GM12878 (cell line): ENCODE data around the gene ALKBH8. TPM values are rescaled to one million over a fixed set of nuclear protein-coding genes. Genes with fewer than 3 reads are reported as not detected.

ENCODE experiments used
- ATAC-seq: fragments of 200-7000 bp; cut with Tn5 transposase; 3 replicates; pipeline ENCODE4 v1.9.1; 2020; ENCODE audit warnings: mild to moderate bottlenecking, moderate library complexity
- BruUV-seq: library from RNA; stranded (reverse); fragments of 400-500 nt; replicated peaks from 2 replicates; lab custom pipeline; 2021; lab: Mats Ljungman, UMichigan
- CTCF ChIA-PET: fragments of 300-600 bp; sonication (Branson Sonifier 250); formaldehyde crosslinking; extraction: SDS; loops from one replicate; lab custom pipeline; 2021; ENCODE audit warnings: inconsistent platforms; lab: Yijun Ruan, JAX
- POLR2A ChIA-PET: fragments of 350-600 bp; formaldehyde crosslinking; extraction: SDS; loops from one replicate; lab custom pipeline; 2021; ENCODE audit warnings: inconsistent platforms; lab: Charles Lee
- RAD21 ChIA-PET: fragments of 300-600 bp; sonication (Branson Sonifier 250); formaldehyde crosslinking; loops from one replicate; lab custom pipeline; 2023; ENCODE audit warnings: antibody characterized with exemption; ENCODE audit not compliant: unreplicated experiment; lab: Charles Lee
- SMC1A ChIA-PET: fragments of 300-600 bp; sonication (Branson Sonifier 250); formaldehyde crosslinking; loops from one replicate; lab custom pipeline; 2023; ENCODE audit not compliant: unreplicated experiment, uncharacterized antibody; lab: Charles Lee
- DNase-seq: peaks from one replicate; pipeline ENCODE4 v3.0.0-alpha.2; 2011; ENCODE audit warnings: low read depth, low spot score
- FAIRE-seq: peaks from 3 replicates; lab custom pipeline; 2011; peaks lifted over from hg19 to GRCh38; lab: Jason Lieb, UNC
- H2AFZ ChIP-seq: 2 replicates; pipeline ENCODE4 v1.6.0; 2011; ENCODE audit warnings: low read depth, low read length, control low read depth; ENCODE audit not compliant: control insufficient read depth
- H3K27ac ChIP-seq: 2 replicates; pipeline ENCODE4 v1.5.1; 2011; ENCODE audit warnings: control low read depth; ENCODE audit not compliant: control insufficient read depth, insufficient read depth
- H3K27me3 ChIP-seq, 2 experiments: replicated peaks in 1 of 2; 2 replicates each; pipeline versions ENCODE4 v1.6.0 to v1.6.1; 2011; ENCODE audit warnings: low read length in 1 of 2; ENCODE audit not compliant: control insufficient read depth in 2 of 2, insufficient read depth in 2 of 2
- H3K36me3 ChIP-seq, 2 experiments: 2 replicates each; pipeline ENCODE4 v1.5.1; 2011; ENCODE audit warnings: low read length in 1 of 2; ENCODE audit not compliant: control insufficient read depth in 2 of 2, insufficient read depth in 2 of 2
- H3K4me1 ChIP-seq: 2 replicates; pipeline ENCODE4 v1.6.1; 2011; ENCODE audit warnings: mild to moderate bottlenecking, low read length, moderate library complexity, mixed read lengths; ENCODE audit not compliant: control insufficient read depth, insufficient read depth
- H3K4me2 ChIP-seq: 2 replicates; pipeline ENCODE4 v1.6.0; 2011; ENCODE audit warnings: control low read depth; ENCODE audit not compliant: control insufficient read depth, insufficient read depth
- H3K4me3 ChIP-seq: fragments of 200-600 bp; sonication (generic); 2 replicates; pipeline ENCODE4 v1.5.1; 2016
- H3K79me2 ChIP-seq: 2 replicates; pipeline ENCODE4 v1.6.0; 2011; ENCODE audit warnings: low read length; ENCODE audit not compliant: control insufficient read depth, insufficient read depth
- H3K9ac ChIP-seq: 2 replicates; pipeline ENCODE4 v1.8.0; 2011; ENCODE audit warnings: low read length, control low read depth, mixed read lengths; ENCODE audit not compliant: control insufficient read depth, insufficient read depth
- H3K9me3 ChIP-seq: replicated peaks from 3 replicates; pipeline ENCODE4 v1.5.1; 2011; ENCODE audit warnings: mild to moderate bottlenecking, low read length; ENCODE audit not compliant: control insufficient read depth, insufficient read depth
- H4K20me1 ChIP-seq: 2 replicates; pipeline ENCODE4 v1.6.0; 2011; ENCODE audit not compliant: control insufficient read depth, insufficient read depth
- EED ChIP-seq: sonication (generic); IDR thresholded peaks from 2 replicates; pipeline ENCODE4 v1.6.1; 2016; ENCODE audit warnings: antibody characterized with exemption, low read depth
- SMC3 ChIP-seq: IDR thresholded peaks from 2 replicates; pipeline ENCODE4 v1.6.1; 2011; ENCODE audit warnings: low read length, improper control_type of control experiment, borderline replicate concordance
- ZNF24 ChIP-seq: fragments of 450-650 bp; IDR thresholded peaks from 2 replicates; pipeline ENCODE4 v1.6.1; 2017; ENCODE audit warnings: antibody characterized with exemption, mild to moderate bottlenecking
- WGBS: methylation state at CpG from one replicate; pipeline ENCODE4 v1.1.6; 2016; ENCODE audit warnings: low lambda C conversion rate; ENCODE audit not compliant: insufficient replicate concordance, insufficient coverage; ENCODE audit errors: missing lambda C conversion rate; 5-methylcytosine and 5-hydroxymethylcytosine counted together
- in situ Hi-C: fragments of 300-500 bp; cut with MboI; formaldehyde crosslinking; loops from 9 replicates; pipeline ENCODE4 v1.14.3; 2018; ENCODE audit warnings: mixed read lengths
- intact Hi-C: fragments of 100-400 bp; cut with micrococcal nuclease; formaldehyde crosslinking; loops from one replicate; pipeline ENCODE4 v1.14.2; 2022; ENCODE audit not compliant: unreplicated experiment
- polyA plus RNA-seq, 11 experiments: library from polyadenylated mRNA; depleted of rRNA in 4 of 11; unstranded in 6 of 11; stranded (reverse) in 5 of 11; fragments of >200 nt; fragmentation: Nextera tagmentation in 4 of 11; fragmentation: Illumina TruSeq in 1 of 11; extraction: Ambion mirVana in 4 of 11; extraction: Trizol in 1 of 11; gene quantifications; 1 replicate in 1 of 11; 2 replicates in 10 of 11; pipeline versions ENCODE4 v1.2.1 to v1.2.3, GENCODE V29; 2011 to 2016; ENCODE audit warnings: inconsistent platforms in 2 of 11, missing spikeins in 2 of 11, low read depth in 1 of 11
- total RNA-seq, 4 experiments: library from RNA; depleted of rRNA in 3 of 4; stranded (reverse); fragments of >200 nt in 3 of 4; fragmentation: Illumina TruSeq in 1 of 4; extraction: Trizol in 1 of 4; gene quantifications; 2 replicates each; pipeline versions ENCODE4 v1.2.1 to v1.2.3, GENCODE V29; 2013 to 2021
- TF ChIP-seq, protein P1 (sequence below): fragments of 450-650 bp; IDR thresholded peaks from 2 replicates; pipeline ENCODE4 v1.6.1; 2016; ENCODE audit warnings: mild to moderate bottlenecking
- TF ChIP-seq, protein P2 (sequence below): IDR thresholded peaks from 2 replicates; pipeline ENCODE4 v1.6.1; 2012; ENCODE audit warnings: low read depth, low read length, improper control_type of control experiment
- TF ChIP-seq, protein P3 (sequence below): fragments of 450-650 bp; IDR thresholded peaks from 2 replicates; pipeline ENCODE4 v1.6.1; 2017; ENCODE audit warnings: mild to moderate bottlenecking, moderate library complexity

ALKBH8 gene
- total and polyA plus RNA-seq, 10 of the 15 experiments (the other 5 are each of a cell fraction or from before 2014, with no cell fraction given): 4.6 to 13.1 (median 9.5) TPM

DNA sequence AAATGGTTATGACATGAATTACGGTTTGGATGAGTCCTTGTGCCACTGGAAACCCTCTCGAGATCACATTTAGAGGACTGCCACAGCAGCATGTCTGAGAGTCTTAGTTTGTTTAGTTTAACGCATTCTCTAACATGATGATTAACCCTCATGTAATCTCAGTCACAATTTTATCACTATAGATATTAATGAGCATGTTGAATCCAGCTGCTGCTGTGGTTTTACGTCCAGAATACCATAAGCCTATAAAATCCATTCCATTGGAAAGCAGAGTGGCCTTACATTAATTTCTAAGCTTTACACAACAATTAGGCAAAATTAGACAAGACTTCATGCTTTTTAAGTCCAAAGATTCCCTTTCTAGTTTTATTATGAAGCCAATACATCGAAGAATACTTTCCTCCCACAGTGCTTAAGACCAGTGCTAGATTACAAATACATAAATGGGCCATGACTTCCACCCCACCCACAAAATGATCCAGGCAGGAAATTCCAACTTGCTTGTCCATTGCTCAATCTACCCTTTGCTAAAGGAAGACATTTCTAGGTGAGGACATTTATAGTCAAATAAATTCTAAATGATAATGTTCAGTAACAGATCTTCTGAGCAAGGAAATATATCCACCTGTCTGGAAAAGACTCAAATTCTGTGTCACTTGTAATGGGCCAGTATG is 21.9 kb upstream of the ALKBH8 start:
- Histone ChIP-seq H2AFZ (no peak overlapping the region), H3K4me2 (no peak overlapping the region), H3K27ac (no peak overlapping the region), H3K79me2 (no peaks in the 10 kb centered on the region), H3K4me1 (no peaks in the 10 kb centered on the region), H3K4me3 (no peak overlapping the region), H3K27me3 (peaks cover 10 to 13% of the 10 kb centered on the region in 2 experiments), H4K20me1 (no peaks in the 10 kb centered on the region), H3K36me3 (no peaks in the 10 kb centered on the region), H3K9me3 (no peaks in the 10 kb centered on the region), H3K9ac (no peak overlapping the region)
- RAD21 ChIA-PET: no interaction called here
- intact Hi-C loops: no loop called here
- POLR2A ChIA-PET: no interaction called here
- in situ Hi-C loops: no loop called here
- TF ChIP-seq, protein P1, sequence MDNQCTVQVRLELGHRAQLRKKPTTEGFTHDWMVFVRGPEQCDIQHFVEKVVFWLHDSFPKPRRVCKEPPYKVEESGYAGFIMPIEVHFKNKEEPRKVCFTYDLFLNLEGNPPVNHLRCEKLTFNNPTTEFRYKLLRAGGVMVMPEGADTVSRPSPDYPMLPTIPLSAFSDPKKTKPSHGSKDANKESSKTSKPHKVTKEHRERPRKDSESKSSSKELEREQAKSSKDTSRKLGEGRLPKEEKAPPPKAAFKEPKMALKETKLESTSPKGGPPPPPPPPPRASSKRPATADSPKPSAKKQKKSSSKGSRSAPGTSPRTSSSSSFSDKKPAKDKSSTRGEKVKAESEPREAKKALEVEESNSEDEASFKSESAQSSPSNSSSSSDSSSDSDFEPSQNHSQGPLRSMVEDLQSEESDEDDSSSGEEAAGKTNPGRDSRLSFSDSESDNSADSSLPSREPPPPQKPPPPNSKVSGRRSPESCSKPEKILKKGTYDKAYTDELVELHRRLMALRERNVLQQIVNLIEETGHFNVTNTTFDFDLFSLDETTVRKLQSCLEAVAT: no peak
- TF ChIP-seq, protein P2, sequence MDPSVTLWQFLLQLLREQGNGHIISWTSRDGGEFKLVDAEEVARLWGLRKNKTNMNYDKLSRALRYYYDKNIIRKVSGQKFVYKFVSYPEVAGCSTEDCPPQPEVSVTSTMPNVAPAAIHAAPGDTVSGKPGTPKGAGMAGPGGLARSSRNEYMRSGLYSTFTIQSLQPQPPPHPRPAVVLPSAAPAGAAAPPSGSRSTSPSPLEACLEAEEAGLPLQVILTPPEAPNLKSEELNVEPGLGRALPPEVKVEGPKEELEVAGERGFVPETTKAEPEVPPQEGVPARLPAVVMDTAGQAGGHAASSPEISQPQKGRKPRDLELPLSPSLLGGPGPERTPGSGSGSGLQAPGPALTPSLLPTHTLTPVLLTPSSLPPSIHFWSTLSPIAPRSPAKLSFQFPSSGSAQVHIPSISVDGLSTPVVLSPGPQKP: no peak
- TF ChIP-seq ZNF24 (no peak), SMC3 (no peak), EED (no peak)
- TF ChIP-seq, protein P3, sequence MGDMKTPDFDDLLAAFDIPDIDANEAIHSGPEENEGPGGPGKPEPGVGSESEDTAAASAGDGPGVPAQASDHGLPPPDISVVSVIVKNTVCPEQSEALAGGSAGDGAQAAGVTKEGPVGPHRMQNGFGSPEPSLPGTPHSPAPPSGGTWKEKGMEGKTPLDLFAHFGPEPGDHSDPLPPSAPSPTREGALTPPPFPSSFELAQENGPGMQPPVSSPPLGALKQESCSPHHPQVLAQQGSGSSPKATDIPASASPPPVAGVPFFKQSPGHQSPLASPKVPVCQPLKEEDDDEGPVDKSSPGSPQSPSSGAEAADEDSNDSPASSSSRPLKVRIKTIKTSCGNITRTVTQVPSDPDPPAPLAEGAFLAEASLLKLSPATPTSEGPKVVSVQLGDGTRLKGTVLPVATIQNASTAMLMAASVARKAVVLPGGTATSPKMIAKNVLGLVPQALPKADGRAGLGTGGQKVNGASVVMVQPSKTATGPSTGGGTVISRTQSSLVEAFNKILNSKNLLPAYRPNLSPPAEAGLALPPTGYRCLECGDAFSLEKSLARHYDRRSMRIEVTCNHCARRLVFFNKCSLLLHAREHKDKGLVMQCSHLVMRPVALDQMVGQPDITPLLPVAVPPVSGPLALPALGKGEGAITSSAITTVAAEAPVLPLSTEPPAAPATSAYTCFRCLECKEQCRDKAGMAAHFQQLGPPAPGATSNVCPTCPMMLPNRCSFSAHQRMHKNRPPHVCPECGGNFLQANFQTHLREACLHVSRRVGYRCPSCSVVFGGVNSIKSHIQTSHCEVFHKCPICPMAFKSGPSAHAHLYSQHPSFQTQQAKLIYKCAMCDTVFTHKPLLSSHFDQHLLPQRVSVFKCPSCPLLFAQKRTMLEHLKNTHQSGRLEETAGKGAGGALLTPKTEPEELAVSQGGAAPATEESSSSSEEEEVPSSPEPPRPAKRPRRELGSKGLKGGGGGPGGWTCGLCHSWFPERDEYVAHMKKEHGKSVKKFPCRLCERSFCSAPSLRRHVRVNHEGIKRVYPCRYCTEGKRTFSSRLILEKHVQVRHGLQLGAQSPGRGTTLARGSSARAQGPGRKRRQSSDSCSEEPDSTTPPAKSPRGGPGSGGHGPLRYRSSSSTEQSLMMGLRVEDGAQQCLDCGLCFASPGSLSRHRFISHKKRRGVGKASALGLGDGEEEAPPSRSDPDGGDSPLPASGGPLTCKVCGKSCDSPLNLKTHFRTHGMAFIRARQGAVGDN: no peak
- no TSS peak for BruUV-seq
- WGBS: 0% methylated on average over 5 of the region's 5 CpGs
- no peak for FAIRE-seq
- SMC1A ChIA-PET: interaction anchor here (1.2 kb wide), 1 partner anchor 9 kb away, joined by 6 read pairs; no protein-coding TSS in a partner anchor
- no peak for ATAC-seq
- no peak for DNase-seq
- CTCF ChIA-PET: interaction anchor here (0.5 to 6.0 kb wide), 4 partner anchors 10 to 323 kb away, joined by 3 to 43 read pairs (median 4); no protein-coding TSS in a partner anchor
